IMR-90 (cell line): ENCODE results near the gene SEMA5A. TPM values are rescaled to one million over a fixed set of nuclear protein-coding genes. Genes with fewer than 3 reads are reported as not detected.

Source experiments
- ATAC-seq: fragments of 200-7000 bp; cut with Tn5 transposase; 2 replicates; pipeline ENCODE4 v1.9.1; 2020; ENCODE audit warnings: low read depth, mild to moderate bottlenecking, moderate library complexity
- BruUV-seq: library from RNA; stranded (reverse); fragments of 400-500 nt; replicated peaks from 2 replicates; lab custom pipeline; 2021; lab: Mats Ljungman, UMichigan
- CTCF ChIA-PET: fragments of 300-600 bp; formaldehyde crosslinking; extraction: SDS; loops from one replicate; lab custom pipeline; 2021; ENCODE audit warnings: antibody characterized with exemption; lab: Yijun Ruan, JAX
- POLR2A ChIA-PET: fragments of 300-600 bp; sonication (Branson Sonifier 250); formaldehyde crosslinking; loops from one replicate; lab custom pipeline; 2022; ENCODE audit warnings: antibody characterized with exemption; ENCODE audit not compliant: unreplicated experiment; lab: Charles Lee
- DNase-seq: peaks from one replicate; pipeline ENCODE4 v3.0.0; 2013
- H2AFZ ChIP-seq: replicated peaks from 2 replicates; pipeline ENCODE3; 2013; ENCODE audit warnings: low read length, mild to moderate bottlenecking; ENCODE audit not compliant: poor library complexity
- H2AK5ac ChIP-seq: 2 replicates; pipeline ENCODE4 v1.6.1; 2013; ENCODE audit warnings: low read depth, low read length, inconsistent platforms
- H2AK9ac ChIP-seq: replicated peaks from 2 replicates; pipeline ENCODE3; 2013; ENCODE audit warnings: mild to moderate bottlenecking, low read depth, low read length, moderate library complexity; ENCODE audit not compliant: poor library complexity
- H2BK120ac ChIP-seq: 2 replicates; pipeline ENCODE4 v1.6.1; 2013; ENCODE audit warnings: low read depth, low read length, inconsistent platforms
- H2BK15ac ChIP-seq: 3 replicates; pipeline ENCODE4 v1.6.1; 2013; ENCODE audit warnings: low read depth, low read length, inconsistent platforms
- H2BK20ac ChIP-seq: 2 replicates; pipeline ENCODE4 v1.6.1; 2013; ENCODE audit warnings: low read depth, mild to moderate bottlenecking, inconsistent platforms, low read length, moderate library complexity
- H2BK5ac ChIP-seq: 2 replicates; pipeline ENCODE4 v1.6.1; 2013; ENCODE audit warnings: mild to moderate bottlenecking, low read depth, low read length, inconsistent platforms; ENCODE audit not compliant: poor library complexity, severe bottlenecking
- H3K14ac ChIP-seq: replicated peaks from 2 replicates; pipeline ENCODE4 v1.6.1; 2013; ENCODE audit warnings: low read depth, low read length, inconsistent platforms
- H3K18ac ChIP-seq: 2 replicates; pipeline ENCODE4 v1.6.1; 2013; ENCODE audit warnings: low read depth, low read length, control low read depth
- H3K23ac ChIP-seq: 2 replicates; pipeline ENCODE4 v1.6.1; 2013; ENCODE audit warnings: low read depth, low read length, inconsistent platforms
- H3K27ac ChIP-seq: 2 replicates; pipeline ENCODE4 v1.5.1; 2013; ENCODE audit warnings: mild to moderate bottlenecking, control low read depth, low read length; ENCODE audit not compliant: insufficient read depth
- H3K27me3 ChIP-seq: 2 replicates; pipeline ENCODE4 v1.6.1; 2013; ENCODE audit warnings: low read length; ENCODE audit not compliant: control insufficient read depth, insufficient read depth
- H3K36me3 ChIP-seq: 2 replicates; pipeline ENCODE4 v1.6.1; 2013; ENCODE audit warnings: low read length, mixed read lengths; ENCODE audit not compliant: control insufficient read depth, insufficient read depth
- H3K4ac ChIP-seq: 2 replicates; pipeline ENCODE4 v1.6.1; 2013; ENCODE audit warnings: low read depth, low read length, inconsistent platforms
- H3K4me1 ChIP-seq: 2 replicates; pipeline ENCODE4 v1.6.1; 2013; ENCODE audit warnings: low read length, mixed read lengths; ENCODE audit not compliant: control insufficient read depth, insufficient read depth
- H3K4me2 ChIP-seq: 2 replicates; pipeline ENCODE4 v1.6.1; 2013; ENCODE audit warnings: low read depth, mild to moderate bottlenecking, control low read depth, low read length, moderate library complexity
- H3K4me3 ChIP-seq: 2 replicates; pipeline ENCODE4 v1.5.1; 2013; ENCODE audit warnings: low read depth, mild to moderate bottlenecking, control low read depth, low read length, moderate library complexity; ENCODE audit not compliant: insufficient read depth
- H3K56ac ChIP-seq: 2 replicates; pipeline ENCODE4 v1.6.1; 2013; ENCODE audit warnings: low read length, inconsistent platforms; ENCODE audit not compliant: insufficient read depth; ENCODE audit errors: extremely low read depth
- H3K79me1 ChIP-seq, 2 experiments: 2 replicates each; pipeline ENCODE4 v1.6.1; 2013; ENCODE audit warnings: low read length in 2 of 2, inconsistent platforms in 1 of 2, low read depth in 1 of 2
- H3K9ac ChIP-seq: 2 replicates; pipeline ENCODE4 v1.6.1; 2013; ENCODE audit warnings: low read depth, low read length, control low read depth
- H3K9me1 ChIP-seq: 2 replicates; pipeline ENCODE4 v1.6.1; 2013; ENCODE audit warnings: low read length, inconsistent platforms; ENCODE audit not compliant: insufficient read depth
- H3K9me3 ChIP-seq: 2 replicates; pipeline ENCODE4 v1.6.1; 2013; ENCODE audit warnings: low read length; ENCODE audit not compliant: control insufficient read depth, insufficient read depth
- H4K20me1 ChIP-seq: 2 replicates; pipeline ENCODE4 v1.6.1; 2013; ENCODE audit warnings: low read length, inconsistent platforms; ENCODE audit not compliant: insufficient read depth
- H4K5ac ChIP-seq: 2 replicates; pipeline ENCODE4 v1.6.1; 2013; ENCODE audit warnings: mild to moderate bottlenecking, low read depth, low read length, control low read depth
- H4K8ac ChIP-seq, 2 experiments: 2 replicates each; pipeline ENCODE4 v1.6.1; 2013; ENCODE audit warnings: low read depth in 2 of 2, low read length in 2 of 2, control low read depth in 1 of 2, inconsistent platforms in 1 of 2
- H4K91ac ChIP-seq: 2 replicates; pipeline ENCODE4 v1.6.1; 2013; ENCODE audit warnings: low read depth, low read length, inconsistent platforms; ENCODE audit not compliant: insufficient read depth
- BHLHE40 ChIP-seq: fragments of 150-350 bp; IDR thresholded peaks from 2 replicates; pipeline ENCODE4 v1.6.1; 2016; ENCODE audit warnings: mild to moderate bottlenecking, low read depth, low read length
- CEBPB ChIP-seq: IDR thresholded peaks from 2 replicates; pipeline ENCODE4 v1.6.1; 2012; ENCODE audit warnings: low read depth, low read length, improper control_type of control experiment
- CHD1 ChIP-seq: IDR thresholded peaks from 2 replicates; pipeline ENCODE4 v1.6.1; 2012; ENCODE audit warnings: low read depth, low read length, improper control_type of control experiment
- FOS ChIP-seq: fragments of 150-350 bp; IDR thresholded peaks from 2 replicates; pipeline ENCODE4 v1.6.1; 2016; ENCODE audit warnings: low read depth, low read length
- MAZ ChIP-seq: IDR thresholded peaks from 2 replicates; pipeline ENCODE4 v1.6.1; 2012; ENCODE audit warnings: low read depth, mild to moderate bottlenecking, low read length, improper control_type of control experiment, moderate library complexity, borderline replicate concordance
- MXI1 ChIP-seq: IDR thresholded peaks from 2 replicates; pipeline ENCODE4 v1.6.1; 2012; ENCODE audit warnings: low read depth, mild to moderate bottlenecking, low read length, moderate library complexity, borderline replicate concordance
- NFE2L2 ChIP-seq: fragments of 150-350 bp; IDR thresholded peaks from 2 replicates; pipeline ENCODE4 v1.6.1; 2016; ENCODE audit warnings: low read depth, mild to moderate bottlenecking, low read length
- POLR2A ChIP-seq: IDR thresholded peaks from 2 replicates; pipeline ENCODE4 v1.6.1; 2012; ENCODE audit warnings: mild to moderate bottlenecking, low read depth, low read length
- RAD21 ChIP-seq: IDR thresholded peaks from 2 replicates; pipeline ENCODE4 v1.6.1; 2012; ENCODE audit warnings: low read length, improper control_type of control experiment
- SMC3 ChIP-seq: fragments of 150-350 bp; IDR thresholded peaks from 2 replicates; pipeline ENCODE4 v1.6.1; 2016; ENCODE audit warnings: low read depth, mild to moderate bottlenecking, antibody characterized with exemption, low read length, moderate library complexity
- WGBS, 2 experiments: methylation state at CpG; one replicate each; pipeline versions ENCODE4 v1.1.5 to v1.1.7; 2013; ENCODE audit warnings: missing lambda C conversion rate in 2 of 2; ENCODE audit not compliant: insufficient read length in 1 of 2; ENCODE audit errors: extremely low coverage in 2 of 2; 5-methylcytosine and 5-hydroxymethylcytosine counted together
- dilution Hi-C: fragments of 300-500 bp; cut with HindIII; formaldehyde crosslinking; loops from one replicate; pipeline ENCODE4 v1.14.3; 2018; ENCODE audit warnings: low sequenced_read_pairs; ENCODE audit not compliant: unreplicated experiment
- in situ Hi-C: fragments of 300-500 bp; cut with MboI; formaldehyde crosslinking; loops from 3 replicates; pipeline ENCODE4 v1.14.3; 2019; ENCODE audit warnings: low sequenced_read_pairs, inconsistent platforms, mixed read lengths
- intact Hi-C: fragments of 100-400 bp; cut with micrococcal nuclease; formaldehyde crosslinking; loops from 2 replicates; pipeline ENCODE4 v1.10.0; 2022
- polyA plus RNA-seq, 3 experiments: library from polyadenylated mRNA; depleted of rRNA; stranded (reverse); fragments of >200 nt; gene quantifications; 2 replicates each; pipeline ENCODE4 v1.2.3, GENCODE V29; 2012; ENCODE audit warnings: low replicate concordance in 1 of 3
- total RNA-seq: library from RNA; depleted of rRNA; stranded (reverse); fragments of >200 nt; gene quantifications from 2 replicates; pipeline ENCODE4 v1.2.3, GENCODE V29; 2012
- TF ChIP-seq, protein P1 (sequence below): fragments of 150-350 bp; IDR thresholded peaks from 2 replicates; pipeline ENCODE4 v1.6.1; 2016; ENCODE audit warnings: low read depth, mild to moderate bottlenecking, low read length, moderate library complexity, borderline replicate concordance
- TF ChIP-seq, protein P2 (sequence below): fragments of 150-350 bp; IDR thresholded peaks from 2 replicates; pipeline ENCODE4 v1.6.1; 2017; ENCODE audit warnings: mild to moderate bottlenecking, antibody characterized with exemption, low read length, low read depth

SEMA5A gene
- total and polyA plus RNA-seq, 2 of the 4 experiments (the other 2 are of a cell fraction): 8.2 to 9.9 TPM

DNA sequence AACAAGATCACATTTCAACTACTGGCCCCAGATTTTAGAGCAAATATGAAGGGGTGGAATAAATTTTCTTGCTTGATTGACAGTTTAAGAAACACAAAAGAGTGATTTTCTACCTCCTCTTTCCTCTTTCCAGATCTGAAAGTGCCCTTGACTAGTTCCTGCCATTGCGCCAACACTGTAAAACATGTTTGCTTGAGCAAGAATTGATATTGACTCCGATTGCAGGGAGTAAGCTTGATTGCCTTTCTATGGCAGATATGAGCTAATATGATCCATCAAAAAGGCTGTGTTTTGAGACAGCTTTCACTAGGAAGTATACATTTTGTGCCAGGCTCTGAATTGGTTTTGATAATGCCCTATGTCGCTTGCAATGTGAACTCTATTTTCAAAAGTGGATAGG is 508.8 kb downstream of the SEMA5A start:
- WGBS, 2 experiments: 100% methylated on average over 1 of the region's 3 CpGs; no CpG with 5 or more reads in 1 of the 2 experiments
- no TSS peak for BruUV-seq
- H3K56ac ChIP-seq: no peak overlapping the region
- H3K27me3 ChIP-seq: no peaks in the 10 kb centered on the region
- no peaks in the 10 kb centered on the region for H3K9me3 ChIP-seq
- no peak overlapping the region for H3K27ac ChIP-seq
- H4K20me1 ChIP-seq: no peaks in the 10 kb centered on the region
- H2BK20ac ChIP-seq: no peak overlapping the region
- in situ Hi-C loops: no loop called here
- ChIA-PET POLR2A (interaction anchor here (0.5 kb wide), 1 partner anchor 22 kb away, joined by 3 read pairs; no protein-coding TSS in a partner anchor), CTCF (no interaction called here)
- no peak overlapping the region; the same call in 1 of the 2 replicates for H2BK120ac ChIP-seq
- no peak overlapping the region for H3K18ac ChIP-seq
- H4K8ac ChIP-seq: no peak overlapping the region
- peaks cover 5% of the 10 kb centered on the region for H3K36me3 ChIP-seq
- dilution Hi-C loops: no loop called here
- no peak overlapping the region for H4K5ac ChIP-seq
- intact Hi-C loops: no loop called here
- H3K14ac ChIP-seq: no peak overlapping the region
- H2AFZ ChIP-seq: no peak overlapping the region
- no peak overlapping the region for H2AK5ac ChIP-seq
- DNase-seq (no peak), ATAC-seq (no peak)
- no peak overlapping the region for H2BK15ac ChIP-seq
- no peak overlapping the region for H2AK9ac ChIP-seq
- H3K4me1 ChIP-seq: no peaks in the 10 kb centered on the region
- H2BK5ac ChIP-seq: no peak overlapping the region
- no peak overlapping the region for H4K91ac ChIP-seq
- H3K9ac ChIP-seq: no peak overlapping the region
- H3K9me1 ChIP-seq: peaks cover 4% of the 10 kb centered on the region; the same call in 1 of the 2 replicates
- TF ChIP-seq BHLHE40: no peak
- no peak for TF ChIP-seq POLR2A
- no peak for TF ChIP-seq RAD21
- no peak for TF ChIP-seq SMC3
- TF ChIP-seq CEBPB: no peak
- TF ChIP-seq, protein P1, sequence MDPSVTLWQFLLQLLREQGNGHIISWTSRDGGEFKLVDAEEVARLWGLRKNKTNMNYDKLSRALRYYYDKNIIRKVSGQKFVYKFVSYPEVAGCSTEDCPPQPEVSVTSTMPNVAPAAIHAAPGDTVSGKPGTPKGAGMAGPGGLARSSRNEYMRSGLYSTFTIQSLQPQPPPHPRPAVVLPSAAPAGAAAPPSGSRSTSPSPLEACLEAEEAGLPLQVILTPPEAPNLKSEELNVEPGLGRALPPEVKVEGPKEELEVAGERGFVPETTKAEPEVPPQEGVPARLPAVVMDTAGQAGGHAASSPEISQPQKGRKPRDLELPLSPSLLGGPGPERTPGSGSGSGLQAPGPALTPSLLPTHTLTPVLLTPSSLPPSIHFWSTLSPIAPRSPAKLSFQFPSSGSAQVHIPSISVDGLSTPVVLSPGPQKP: no peak
- TF ChIP-seq, protein P2, sequence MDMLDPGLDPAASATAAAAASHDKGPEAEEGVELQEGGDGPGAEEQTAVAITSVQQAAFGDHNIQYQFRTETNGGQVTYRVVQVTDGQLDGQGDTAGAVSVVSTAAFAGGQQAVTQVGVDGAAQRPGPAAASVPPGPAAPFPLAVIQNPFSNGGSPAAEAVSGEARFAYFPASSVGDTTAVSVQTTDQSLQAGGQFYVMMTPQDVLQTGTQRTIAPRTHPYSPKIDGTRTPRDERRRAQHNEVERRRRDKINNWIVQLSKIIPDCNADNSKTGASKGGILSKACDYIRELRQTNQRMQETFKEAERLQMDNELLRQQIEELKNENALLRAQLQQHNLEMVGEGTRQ: no peak
- TF ChIP-seq CHD1: no peak
- no peak for TF ChIP-seq MAZ
- TF ChIP-seq MXI1: no peak
- no peak for TF ChIP-seq NFE2L2
- TF ChIP-seq FOS: no peak
- H3K4me2 ChIP-seq: no peak overlapping the region
- H3K23ac ChIP-seq: no peak overlapping the region
- H3K4ac ChIP-seq: no peak overlapping the region
- H3K79me1 ChIP-seq: no peaks in the 10 kb centered on the region
- no peak overlapping the region for H3K4me3 ChIP-seq
